NCI-H1417 (cell line): ENCODE measurements around the gene CMAS.
"Not testable (repeated sequence)": the region's sequence is repeated elsewhere in the genome, so short reads cannot be mapped to it uniquely, and the experiment has no call there.

ENCODE experiments used
- DNase-seq, 3 experiments: peaks; one replicate each; lab custom pipeline; 2025; lab: John Stamatoyannopoulos, UW

CMAS gene

DNA sequence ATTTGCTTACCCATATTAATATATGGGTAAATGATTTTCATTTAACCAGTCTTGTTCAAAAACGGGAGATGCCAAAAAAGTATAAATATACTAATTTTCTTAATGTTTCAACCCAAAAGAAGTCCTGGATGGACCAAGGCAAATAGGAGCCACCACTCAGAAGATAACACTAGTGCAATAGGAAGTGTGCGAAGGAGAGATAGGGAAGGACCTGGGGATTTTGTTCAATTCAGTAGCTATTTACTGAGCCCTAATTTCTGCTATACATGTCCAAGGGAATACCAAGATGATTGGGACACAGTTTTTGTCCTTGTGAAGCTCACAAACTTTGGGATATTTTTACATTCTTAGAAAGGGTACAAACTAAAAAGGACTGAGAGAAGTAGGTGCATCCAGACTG is 1.5 kb downstream of the CMAS start:
- no peak for DNase-seq

GRCh38 chr12:22048351-22049041 is 2.5 kb downstream of the CMAS start:
- DNase-seq = no peak

DNA sequence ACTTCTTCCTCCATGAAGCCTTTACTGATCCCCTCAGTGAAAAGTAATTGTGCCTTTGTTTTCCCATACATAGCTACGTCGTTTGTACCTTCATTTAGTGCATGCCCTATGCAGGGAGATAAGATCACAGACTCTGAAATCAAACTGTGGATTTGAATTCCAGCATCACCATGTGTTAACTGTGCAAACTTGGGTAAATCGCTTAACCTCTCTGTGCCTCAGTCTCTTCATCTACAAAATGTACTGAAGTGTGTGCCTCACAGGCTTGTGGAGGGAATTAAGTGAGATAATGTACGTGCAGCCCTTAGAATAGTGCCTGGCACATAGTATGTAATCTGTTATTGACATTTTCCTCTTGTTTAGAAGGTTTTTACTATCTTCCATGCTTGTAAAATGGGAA is 4.1 kb downstream of the CMAS start:
- no peak for DNase-seq

- peak in 1 of 3 experiments; percentile 21 for DNase-seq
Observed at GRCh38 chr12:22051114-22051698, 5.2 kb downstream of the CMAS start.

DNA sequence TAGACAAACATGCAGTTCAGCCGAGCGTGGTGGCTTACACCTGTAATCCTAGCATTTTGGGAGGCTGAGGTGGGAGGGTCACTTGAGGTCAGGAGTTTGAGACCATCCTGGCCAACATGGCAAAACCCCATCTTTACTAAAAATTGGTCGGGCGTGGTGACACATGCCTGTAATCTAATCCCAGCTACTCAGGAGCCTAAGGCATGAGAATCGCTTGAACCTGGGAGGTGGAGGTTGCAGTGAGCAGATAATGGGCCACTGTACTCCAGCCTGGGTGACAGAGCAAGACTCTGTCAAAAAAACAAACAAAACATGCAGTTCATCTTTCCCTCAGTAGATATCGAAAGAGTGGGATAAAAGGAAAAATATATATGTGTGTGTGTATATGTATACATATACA is 7.0 kb downstream of the CMAS start:
- DNase-seq = not testable (repeated sequence)

DNA sequence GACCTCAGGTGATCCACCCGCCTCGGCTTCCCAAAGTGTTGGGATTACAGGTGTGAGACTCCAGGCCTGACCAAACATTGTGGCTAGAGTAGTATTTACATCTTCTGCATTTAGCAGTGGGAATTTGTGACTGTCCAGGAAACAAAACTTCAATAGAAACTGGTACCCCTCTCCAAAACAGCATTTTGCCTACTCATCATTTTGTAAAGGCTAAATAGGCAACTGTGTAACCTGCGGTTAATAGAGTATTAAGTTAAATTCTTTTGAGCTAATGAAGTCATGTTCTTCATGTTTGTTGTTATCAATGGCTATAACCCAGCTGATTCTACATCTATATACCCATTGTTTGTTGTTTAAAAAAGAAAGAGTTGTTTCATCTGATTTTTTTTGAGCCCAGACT is 8.1 kb downstream of the CMAS start:
- DNase-seq = no peak

- DNase-seq = no peak
Observed at GRCh38 chr12:22056607-22057006, 10.6 kb downstream of the CMAS start.

DNA sequence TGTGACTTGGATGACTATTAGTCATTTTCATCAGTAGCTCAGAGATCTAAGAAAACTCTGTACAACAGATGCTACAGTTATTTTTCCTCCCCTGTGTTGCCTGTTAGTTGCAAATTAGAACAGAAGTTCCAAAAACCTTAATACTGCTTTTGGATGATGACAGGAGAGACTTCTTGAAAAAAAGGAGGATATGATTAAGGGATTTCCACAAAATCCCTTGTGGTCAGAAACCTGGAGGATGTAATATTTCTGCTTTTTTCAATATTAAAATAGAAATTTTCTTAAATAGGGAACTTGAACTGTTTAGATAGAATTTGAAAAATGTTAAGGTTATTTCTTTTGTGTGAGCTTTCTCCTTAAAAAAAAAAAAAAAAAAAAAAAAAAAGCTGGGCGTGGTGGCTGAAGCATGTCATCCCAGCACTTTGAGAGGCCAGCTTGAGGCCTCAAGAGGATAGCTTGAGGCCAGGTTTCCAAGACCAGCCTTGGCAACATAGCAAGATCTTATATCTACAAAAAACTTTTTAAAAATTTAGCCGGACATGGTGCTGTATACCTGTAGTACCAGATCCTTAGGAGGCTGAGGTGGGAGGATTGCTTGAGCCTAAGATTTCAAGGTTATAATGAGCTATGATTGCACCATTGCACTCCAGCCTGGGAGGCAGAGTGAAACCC is 14.1 kb downstream of the CMAS start:
- DNase-seq = peak in 1 of 3 experiments; percentile 14

DNA sequence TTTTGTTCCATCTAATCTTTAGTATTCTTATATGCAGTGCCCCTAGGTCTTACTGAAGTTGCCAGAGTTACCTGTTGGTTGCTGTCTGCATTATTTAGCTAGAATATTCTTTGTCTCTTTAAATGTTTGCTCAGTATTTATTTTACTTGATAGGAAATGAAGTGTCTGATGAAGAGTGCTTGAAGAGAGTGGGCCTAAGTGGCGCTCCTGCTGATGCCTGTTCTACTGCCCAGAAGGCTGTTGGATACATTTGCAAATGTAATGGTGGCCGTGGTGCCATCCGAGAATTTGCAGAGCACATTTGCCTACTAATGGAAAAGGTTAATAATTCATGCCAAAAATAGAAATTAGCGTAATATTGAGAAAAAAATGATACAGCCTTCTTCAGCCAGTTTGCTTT is 18.9 kb downstream of the CMAS start:
- peak; percentile 15 to 82 (median 64) for DNase-seq

- DNase-seq = no peak
Observed at GRCh38 chr12:22066310-22066709, 20.3 kb downstream of the CMAS start.

DNA sequence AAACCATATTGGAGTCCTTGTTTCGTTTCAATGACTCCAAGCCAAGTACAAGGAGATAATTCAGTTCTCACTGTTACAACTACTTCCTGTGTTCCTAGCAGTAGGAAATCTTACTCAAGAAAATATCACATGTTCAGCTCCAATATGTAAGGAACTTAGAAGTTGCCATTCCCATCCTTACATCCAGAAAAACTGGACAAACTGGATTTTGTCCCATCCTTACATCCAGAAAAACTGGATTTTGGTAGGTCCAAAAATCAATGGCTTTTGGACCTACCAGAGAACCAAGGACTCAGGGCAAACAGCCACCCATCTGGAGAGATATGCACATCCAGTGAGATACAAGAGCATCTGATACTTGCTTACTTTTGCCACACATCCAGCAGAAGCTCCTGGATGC is 23.8 kb downstream of the CMAS start:
- no peak for DNase-seq

DNA sequence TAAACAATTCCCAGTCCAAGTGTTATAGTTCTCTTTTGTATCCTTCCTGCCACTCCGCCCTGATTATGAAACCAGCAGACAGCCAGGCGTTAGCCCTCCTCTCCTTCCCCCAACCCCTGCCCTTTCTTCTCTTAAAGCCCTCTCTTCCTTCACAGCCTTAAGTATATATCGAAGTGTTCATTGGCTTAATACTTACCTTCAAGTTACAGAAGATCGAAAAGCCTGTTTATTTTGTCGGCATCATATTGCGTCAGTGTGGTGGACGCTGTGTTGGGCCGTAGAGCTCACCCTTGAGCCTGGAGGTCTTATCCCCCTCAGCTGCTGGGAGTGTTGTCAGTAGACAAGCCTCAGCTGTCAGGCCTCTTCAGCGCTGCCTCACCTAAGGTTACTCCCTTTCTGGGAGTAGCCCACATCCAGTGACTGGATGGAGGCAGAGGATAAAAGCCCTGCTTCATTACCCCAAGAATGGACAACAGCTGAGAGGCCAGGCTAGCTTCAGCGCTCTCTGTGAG is 36.2 kb downstream of the CMAS start:
- DNase-seq = peak in 1 of 3 experiments; percentile 23

GRCh38 chr12:22083167-22083566 is 37.1 kb downstream of the CMAS start:
- DNase-seq = peak; percentile 11 to 68 (median 31)

DNA sequence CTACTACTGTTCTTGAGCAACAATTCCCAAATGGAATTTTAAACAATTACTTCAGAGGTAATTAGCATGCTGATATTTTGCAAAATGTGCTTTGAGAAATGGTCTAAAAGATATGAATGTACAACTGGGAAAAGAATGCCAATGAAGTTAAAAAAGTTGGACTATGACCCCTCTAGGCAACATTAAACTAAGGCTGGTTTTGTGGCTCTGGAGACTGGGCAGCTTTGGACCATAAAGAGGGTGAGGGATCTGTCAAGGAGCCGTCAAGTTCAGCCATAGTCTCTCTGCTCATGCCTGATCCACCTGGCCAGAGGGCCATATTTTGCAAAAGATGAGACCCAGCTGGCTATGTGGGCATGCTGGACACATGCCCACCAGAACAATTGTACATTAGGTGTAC is 38.8 kb downstream of the CMAS start:
- DNase-seq = no peak

- DNase-seq = no peak
Observed at GRCh38 chr12:22088886-22089285, 42.9 kb downstream of the CMAS start.

- DNase-seq = no peak
Observed at GRCh38 chr12:22089486-22089885, 43.5 kb downstream of the CMAS start.

DNA sequence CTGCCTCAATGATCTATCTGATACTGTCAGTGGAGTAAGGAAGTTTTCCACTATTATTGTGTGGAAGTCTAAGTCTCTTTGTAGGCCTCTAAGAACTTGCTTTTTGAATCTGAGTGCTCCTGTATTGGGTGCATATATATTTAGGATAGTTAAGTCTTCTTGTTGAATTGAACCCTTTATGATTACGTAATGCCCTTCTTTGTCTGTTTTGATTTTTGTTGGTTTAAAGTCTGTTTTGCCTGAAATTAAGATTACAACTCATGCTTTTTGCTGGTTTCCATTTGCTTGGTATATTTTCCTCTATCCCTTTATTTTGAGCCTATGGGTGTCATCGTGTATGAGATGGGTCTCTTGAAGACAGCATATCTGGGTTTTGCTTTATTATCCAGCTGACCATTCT is 53.0 kb downstream of the CMAS start:
- not testable (repeated sequence) for DNase-seq

DNA sequence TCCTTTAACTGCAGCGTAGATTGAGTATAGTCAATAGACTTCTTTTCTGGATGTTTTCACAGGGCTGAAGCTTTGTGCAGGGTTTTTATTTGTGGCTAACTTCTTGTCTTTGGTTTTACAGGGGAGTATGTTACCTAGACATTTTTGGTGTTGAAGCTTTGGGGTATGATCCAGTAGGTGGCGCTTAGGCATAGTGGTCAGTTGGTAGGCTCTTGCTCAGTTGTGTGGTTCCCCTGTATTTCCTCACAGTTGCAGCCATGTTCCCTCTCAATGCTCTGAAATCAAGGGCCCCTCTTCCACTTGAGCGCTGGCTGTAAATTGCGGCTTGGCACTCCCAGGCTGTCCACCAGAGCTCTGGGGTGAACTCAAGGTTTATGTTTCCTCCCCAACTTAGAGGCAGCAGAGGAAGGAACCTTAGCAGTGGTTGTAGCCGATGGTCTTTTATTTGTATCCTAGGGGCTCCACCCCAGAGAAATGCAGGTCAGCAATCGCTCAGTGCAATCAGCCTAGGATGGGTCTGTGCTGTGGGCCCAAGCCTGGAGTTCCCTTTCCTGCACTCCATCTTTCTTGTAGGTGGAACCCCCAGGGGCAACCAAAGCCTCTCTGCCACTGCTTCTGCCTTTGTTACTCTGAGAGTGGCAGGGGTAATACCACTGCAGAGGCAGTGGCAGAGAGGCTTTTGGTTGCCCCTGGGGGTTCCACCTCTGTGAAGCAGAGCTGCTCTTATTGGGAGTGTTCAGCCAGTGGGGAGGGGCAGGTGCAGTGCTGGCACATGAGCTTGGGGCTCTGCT is 55.1 kb downstream of the CMAS start:
- DNase-seq = peak in 2 of 3 experiments; percentile 5 to 53

GRCh38 chr12:22101749-22102243 is 55.8 kb downstream of the CMAS start:
- DNase-seq = no peak

DNA sequence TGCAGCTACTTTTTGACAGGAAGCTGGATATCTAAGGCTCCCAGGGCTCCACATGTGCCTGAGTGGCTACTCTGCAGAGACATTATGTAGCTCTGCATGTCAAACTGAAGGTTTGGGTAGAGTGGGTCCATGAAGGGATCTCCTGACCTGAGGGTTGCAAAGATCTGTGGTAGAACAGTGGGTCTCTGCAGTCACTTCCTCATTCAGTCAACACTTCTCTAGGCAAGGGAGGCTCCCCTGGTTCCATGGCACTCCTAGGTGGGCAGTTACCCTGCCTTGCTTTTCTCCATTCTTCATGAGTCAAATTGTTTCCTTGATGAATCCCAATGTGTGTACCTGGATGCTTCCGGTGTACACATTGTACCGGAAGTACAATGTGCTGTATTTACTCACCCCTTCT is 57.4 kb downstream of the CMAS start:
- DNase-seq = no peak

GRCh38 chr12:22105542-22105941 is 59.5 kb downstream of the CMAS start:
- no peak for DNase-seq

- DNase-seq = no peak
Observed at GRCh38 chr12:22110176-22110575, 64.2 kb downstream of the CMAS start.
